Tibial artery (tissue), 4 donors: ENCODE measurements around the gene TSHZ2.

ENCODE experiments used
- DNase-seq, 2 donors: peaks; one replicate each; pipeline ENCODE4 v3.0.0-alpha.2; 2019
- H3K27ac ChIP-seq, 2 donors: fragments of 200-600 bp; sonication (generic) in 1 of 2; 1 replicate in 1 of 2; 2 replicates in 1 of 2; pipeline ENCODE4 v1.5.1; 2018 to 2019; ENCODE audit warnings: mild to moderate bottlenecking in 1 of 2
- H3K27me3 ChIP-seq, 2 donors: fragments of 200-600 bp; sonication (generic) in 1 of 2; one replicate each; pipeline versions ENCODE4 v1.5.1 to v1.6.0; 2016 to 2019
- H3K36me3 ChIP-seq, 3 donors: fragments of 200-600 bp; sonication (generic) in 2 of 3; one replicate each; pipeline ENCODE4 v1.5.1; 2016 to 2019; ENCODE audit warnings: mild to moderate bottlenecking in 2 of 3
- H3K4me1 ChIP-seq, 4 donors: fragments of 200-600 bp; sonication (generic) in 2 of 4; 1 replicate in 3 of 4; 2 replicates in 1 of 4; pipeline ENCODE4 v1.5.1; 2016 to 2019
- H3K4me3 ChIP-seq, 2 donors: fragments of 200-600 bp; sonication (generic) in 1 of 2; 1 replicate in 1 of 2; 2 replicates in 1 of 2; pipeline ENCODE4 v1.5.1; 2018 to 2019; ENCODE audit warnings: mild to moderate bottlenecking in 2 of 2
- H3K9me3 ChIP-seq, 3 donors: fragments of 200-600 bp; sonication (generic) in 1 of 3; one replicate each; pipeline ENCODE4 v1.5.1; 2016 to 2019
- CTCF ChIP-seq, 2 experiments: fragments of 200-600 bp in 1 of 2; fragments of 450-650 bp in 1 of 2; IDR thresholded peaks; one replicate each; pipeline ENCODE4 v1.5.1; 2017 to 2019; ENCODE audit warnings: antibody characterized with exemption in 2 of 2, mild to moderate bottlenecking in 1 of 2, moderate library complexity in 1 of 2
- intact Hi-C: fragments of 100-400 bp; cut with DNase I; formaldehyde crosslinking; loops from one replicate; pipeline ENCODE4 v1.15.0; 2023; ENCODE audit warnings: low total_unique reads

The TSHZ2 gene

GRCh38 chr20:53040693-53041589 lies 68.8 kb downstream of the TSHZ2 start:
- Histone ChIP-seq H3K4me3 (no peak overlapping the region), H3K36me3 (no peaks in the 10 kb centered on the region), H3K27me3 (no peaks in the 10 kb centered on the region), H3K27ac (no peak overlapping the region), H3K9me3 (no peaks in the 10 kb centered on the region), H3K4me1 (peaks cover 0 to 5% (median 0%) of the 10 kb centered on the region in 4 donors)
- intact Hi-C loops = no loop called here
- DNase-seq = peak; percentile 52 to 76
- TF ChIP-seq CTCF (IDR thresholded peaks at IDR 0.05) = no peak

- no peak overlapping the region for H3K4me3 ChIP-seq
- DNase-seq = no peak
- H3K9me3 ChIP-seq = no peaks in the 10 kb centered on the region
- H3K36me3 ChIP-seq = no peaks in the 10 kb centered on the region
- no peak overlapping the region for H3K27ac ChIP-seq
- TF ChIP-seq CTCF (IDR thresholded peaks at IDR 0.05) = no peak
- H3K4me1 ChIP-seq = peaks cover 0 to 5% (median 0%) of the 10 kb centered on the region in 4 donors
- H3K27me3 ChIP-seq = no peaks in the 10 kb centered on the region
- intact Hi-C loops = no loop called here
These were observed 70.4 kb downstream of the TSHZ2 start for GRCh38 chr20:53042521-53042920.

- TF ChIP-seq CTCF (IDR thresholded peaks at IDR 0.05) = no peak
- Histone ChIP-seq H3K27ac (no peak overlapping the region), H3K36me3 (no peaks in the 10 kb centered on the region), H3K4me3 (no peak overlapping the region), H3K4me1 (peaks cover 0 to 5% (median 0%) of the 10 kb centered on the region in 4 donors), H3K9me3 (no peaks in the 10 kb centered on the region), H3K27me3 (no peaks in the 10 kb centered on the region)
- intact Hi-C loops = no loop called here
- no peak for DNase-seq
These were observed 72.1 kb downstream of the TSHZ2 start for GRCh38 chr20:53044296-53044695.

- Histone ChIP-seq H3K4me1 (peaks cover 0 to 5% (median 0%) of the 10 kb centered on the region in 4 donors), H3K36me3 (no peaks in the 10 kb centered on the region), H3K4me3 (no peak overlapping the region), H3K9me3 (no peaks in the 10 kb centered on the region), H3K27me3 (no peaks in the 10 kb centered on the region), H3K27ac (no peak overlapping the region)
- no peak for DNase-seq
- no peak for TF ChIP-seq CTCF (IDR thresholded peaks at IDR 0.05)
- intact Hi-C loops = no loop called here
These were observed 73.8 kb downstream of the TSHZ2 start for GRCh38 chr20:53045941-53046340.

- H3K27me3 ChIP-seq = no peaks in the 10 kb centered on the region
- TF ChIP-seq CTCF (IDR thresholded peaks at IDR 0.05) = no peak
- H3K4me3 ChIP-seq = no peak overlapping the region
- no peaks in the 10 kb centered on the region for H3K9me3 ChIP-seq
- no peak overlapping the region for H3K27ac ChIP-seq
- intact Hi-C loops = no loop called here
- H3K36me3 ChIP-seq = no peaks in the 10 kb centered on the region
- H3K4me1 ChIP-seq = peaks cover 0 to 5% (median 0%) of the 10 kb centered on the region in 4 donors
- no peak for DNase-seq
These were observed 75.0 kb downstream of the TSHZ2 start for GRCh38 chr20:53047203-53047602.
